IMR-90 (cell line): ENCODE data around the gene KANK3. TPM values are rescaled to one million over a fixed set of nuclear protein-coding genes. Genes with fewer than 3 reads are reported as not detected.

Experiments used
- ATAC-seq: fragments of 200-7000 bp; cut with Tn5 transposase; 2 replicates; pipeline ENCODE4 v1.9.1; 2020; ENCODE audit warnings: low read depth, mild to moderate bottlenecking, moderate library complexity
- BruUV-seq: library from RNA; stranded (reverse); fragments of 400-500 nt; replicated peaks from 2 replicates; lab custom pipeline; 2021; lab: Mats Ljungman, UMichigan
- CTCF ChIA-PET: fragments of 300-600 bp; formaldehyde crosslinking; extraction: SDS; loops from one replicate; lab custom pipeline; 2021; ENCODE audit warnings: antibody characterized with exemption; lab: Yijun Ruan, JAX
- POLR2A ChIA-PET: fragments of 300-600 bp; sonication (Branson Sonifier 250); formaldehyde crosslinking; loops from one replicate; lab custom pipeline; 2022; ENCODE audit warnings: antibody characterized with exemption; ENCODE audit not compliant: unreplicated experiment; lab: Charles Lee
- DNase-seq: peaks from one replicate; pipeline ENCODE4 v3.0.0; 2013
- H2AFZ ChIP-seq: replicated peaks from 2 replicates; pipeline ENCODE3; 2013; ENCODE audit warnings: low read length, mild to moderate bottlenecking; ENCODE audit not compliant: poor library complexity
- H2AK5ac ChIP-seq: 2 replicates; pipeline ENCODE4 v1.6.1; 2013; ENCODE audit warnings: low read depth, low read length, inconsistent platforms
- H2AK9ac ChIP-seq: replicated peaks from 2 replicates; pipeline ENCODE3; 2013; ENCODE audit warnings: mild to moderate bottlenecking, low read depth, low read length, moderate library complexity; ENCODE audit not compliant: poor library complexity
- H2BK120ac ChIP-seq: 2 replicates; pipeline ENCODE4 v1.6.1; 2013; ENCODE audit warnings: low read depth, low read length, inconsistent platforms
- H2BK15ac ChIP-seq: 3 replicates; pipeline ENCODE4 v1.6.1; 2013; ENCODE audit warnings: low read depth, low read length, inconsistent platforms
- H2BK20ac ChIP-seq: 2 replicates; pipeline ENCODE4 v1.6.1; 2013; ENCODE audit warnings: low read depth, mild to moderate bottlenecking, inconsistent platforms, low read length, moderate library complexity
- H2BK5ac ChIP-seq: 2 replicates; pipeline ENCODE4 v1.6.1; 2013; ENCODE audit warnings: mild to moderate bottlenecking, low read depth, low read length, inconsistent platforms; ENCODE audit not compliant: poor library complexity, severe bottlenecking
- H3K14ac ChIP-seq: replicated peaks from 2 replicates; pipeline ENCODE4 v1.6.1; 2013; ENCODE audit warnings: low read depth, low read length, inconsistent platforms
- H3K18ac ChIP-seq: 2 replicates; pipeline ENCODE4 v1.6.1; 2013; ENCODE audit warnings: low read depth, low read length, control low read depth
- H3K23ac ChIP-seq: 2 replicates; pipeline ENCODE4 v1.6.1; 2013; ENCODE audit warnings: low read depth, low read length, inconsistent platforms
- H3K27ac ChIP-seq: 2 replicates; pipeline ENCODE4 v1.5.1; 2013; ENCODE audit warnings: mild to moderate bottlenecking, control low read depth, low read length; ENCODE audit not compliant: insufficient read depth
- H3K27me3 ChIP-seq: 2 replicates; pipeline ENCODE4 v1.6.1; 2013; ENCODE audit warnings: low read length; ENCODE audit not compliant: control insufficient read depth, insufficient read depth
- H3K36me3 ChIP-seq: 2 replicates; pipeline ENCODE4 v1.6.1; 2013; ENCODE audit warnings: low read length, mixed read lengths; ENCODE audit not compliant: control insufficient read depth, insufficient read depth
- H3K4ac ChIP-seq: 2 replicates; pipeline ENCODE4 v1.6.1; 2013; ENCODE audit warnings: low read depth, low read length, inconsistent platforms
- H3K4me1 ChIP-seq: 2 replicates; pipeline ENCODE4 v1.6.1; 2013; ENCODE audit warnings: low read length, mixed read lengths; ENCODE audit not compliant: control insufficient read depth, insufficient read depth
- H3K4me2 ChIP-seq: 2 replicates; pipeline ENCODE4 v1.6.1; 2013; ENCODE audit warnings: low read depth, mild to moderate bottlenecking, control low read depth, low read length, moderate library complexity
- H3K4me3 ChIP-seq: 2 replicates; pipeline ENCODE4 v1.5.1; 2013; ENCODE audit warnings: low read depth, mild to moderate bottlenecking, control low read depth, low read length, moderate library complexity; ENCODE audit not compliant: insufficient read depth
- H3K56ac ChIP-seq: 2 replicates; pipeline ENCODE4 v1.6.1; 2013; ENCODE audit warnings: low read length, inconsistent platforms; ENCODE audit not compliant: insufficient read depth; ENCODE audit errors: extremely low read depth
- H3K79me1 ChIP-seq, 2 experiments: 2 replicates each; pipeline ENCODE4 v1.6.1; 2013; ENCODE audit warnings: low read length in 2 of 2, inconsistent platforms in 1 of 2, low read depth in 1 of 2
- H3K9ac ChIP-seq: 2 replicates; pipeline ENCODE4 v1.6.1; 2013; ENCODE audit warnings: low read depth, low read length, control low read depth
- H3K9me1 ChIP-seq: 2 replicates; pipeline ENCODE4 v1.6.1; 2013; ENCODE audit warnings: low read length, inconsistent platforms; ENCODE audit not compliant: insufficient read depth
- H3K9me3 ChIP-seq: 2 replicates; pipeline ENCODE4 v1.6.1; 2013; ENCODE audit warnings: low read length; ENCODE audit not compliant: control insufficient read depth, insufficient read depth
- H4K20me1 ChIP-seq: 2 replicates; pipeline ENCODE4 v1.6.1; 2013; ENCODE audit warnings: low read length, inconsistent platforms; ENCODE audit not compliant: insufficient read depth
- H4K5ac ChIP-seq: 2 replicates; pipeline ENCODE4 v1.6.1; 2013; ENCODE audit warnings: mild to moderate bottlenecking, low read depth, low read length, control low read depth
- H4K8ac ChIP-seq, 2 experiments: 2 replicates each; pipeline ENCODE4 v1.6.1; 2013; ENCODE audit warnings: low read depth in 2 of 2, low read length in 2 of 2, control low read depth in 1 of 2, inconsistent platforms in 1 of 2
- H4K91ac ChIP-seq: 2 replicates; pipeline ENCODE4 v1.6.1; 2013; ENCODE audit warnings: low read depth, low read length, inconsistent platforms; ENCODE audit not compliant: insufficient read depth
- BHLHE40 ChIP-seq: fragments of 150-350 bp; IDR thresholded peaks from 2 replicates; pipeline ENCODE4 v1.6.1; 2016; ENCODE audit warnings: mild to moderate bottlenecking, low read depth, low read length
- CEBPB ChIP-seq: IDR thresholded peaks from 2 replicates; pipeline ENCODE4 v1.6.1; 2012; ENCODE audit warnings: low read depth, low read length, improper control_type of control experiment
- CHD1 ChIP-seq: IDR thresholded peaks from 2 replicates; pipeline ENCODE4 v1.6.1; 2012; ENCODE audit warnings: low read depth, low read length, improper control_type of control experiment
- FOS ChIP-seq: fragments of 150-350 bp; IDR thresholded peaks from 2 replicates; pipeline ENCODE4 v1.6.1; 2016; ENCODE audit warnings: low read depth, low read length
- MAZ ChIP-seq: IDR thresholded peaks from 2 replicates; pipeline ENCODE4 v1.6.1; 2012; ENCODE audit warnings: low read depth, mild to moderate bottlenecking, low read length, improper control_type of control experiment, moderate library complexity, borderline replicate concordance
- MXI1 ChIP-seq: IDR thresholded peaks from 2 replicates; pipeline ENCODE4 v1.6.1; 2012; ENCODE audit warnings: low read depth, mild to moderate bottlenecking, low read length, moderate library complexity, borderline replicate concordance
- NFE2L2 ChIP-seq: fragments of 150-350 bp; IDR thresholded peaks from 2 replicates; pipeline ENCODE4 v1.6.1; 2016; ENCODE audit warnings: low read depth, mild to moderate bottlenecking, low read length
- RAD21 ChIP-seq: IDR thresholded peaks from 2 replicates; pipeline ENCODE4 v1.6.1; 2012; ENCODE audit warnings: low read length, improper control_type of control experiment
- WGBS, 2 experiments: methylation state at CpG; one replicate each; pipeline versions ENCODE4 v1.1.5 to v1.1.7; 2013; ENCODE audit warnings: missing lambda C conversion rate in 2 of 2; ENCODE audit not compliant: insufficient read length in 1 of 2; ENCODE audit errors: extremely low coverage in 2 of 2; 5-methylcytosine and 5-hydroxymethylcytosine counted together
- dilution Hi-C: fragments of 300-500 bp; cut with HindIII; formaldehyde crosslinking; loops from one replicate; pipeline ENCODE4 v1.14.3; 2018; ENCODE audit warnings: low sequenced_read_pairs; ENCODE audit not compliant: unreplicated experiment
- in situ Hi-C: fragments of 300-500 bp; cut with MboI; formaldehyde crosslinking; loops from 3 replicates; pipeline ENCODE4 v1.14.3; 2019; ENCODE audit warnings: low sequenced_read_pairs, inconsistent platforms, mixed read lengths
- intact Hi-C: fragments of 100-400 bp; cut with micrococcal nuclease; formaldehyde crosslinking; loops from 2 replicates; pipeline ENCODE4 v1.10.0; 2022
- polyA plus RNA-seq, 3 experiments: library from polyadenylated mRNA; depleted of rRNA; stranded (reverse); fragments of >200 nt; gene quantifications; 2 replicates each; pipeline ENCODE4 v1.2.3, GENCODE V29; 2012; ENCODE audit warnings: low replicate concordance in 1 of 3
- total RNA-seq: library from RNA; depleted of rRNA; stranded (reverse); fragments of >200 nt; gene quantifications from 2 replicates; pipeline ENCODE4 v1.2.3, GENCODE V29; 2012
- TF ChIP-seq, protein P1 (sequence below): fragments of 150-350 bp; IDR thresholded peaks from 2 replicates; pipeline ENCODE4 v1.6.1; 2016; ENCODE audit warnings: low read depth, mild to moderate bottlenecking, low read length, moderate library complexity, borderline replicate concordance

Gene KANK3
- total and polyA plus RNA-seq, 2 of the 4 experiments (the other 2 are of a cell fraction): 0.07 TPM; not detected in 1

DNA sequence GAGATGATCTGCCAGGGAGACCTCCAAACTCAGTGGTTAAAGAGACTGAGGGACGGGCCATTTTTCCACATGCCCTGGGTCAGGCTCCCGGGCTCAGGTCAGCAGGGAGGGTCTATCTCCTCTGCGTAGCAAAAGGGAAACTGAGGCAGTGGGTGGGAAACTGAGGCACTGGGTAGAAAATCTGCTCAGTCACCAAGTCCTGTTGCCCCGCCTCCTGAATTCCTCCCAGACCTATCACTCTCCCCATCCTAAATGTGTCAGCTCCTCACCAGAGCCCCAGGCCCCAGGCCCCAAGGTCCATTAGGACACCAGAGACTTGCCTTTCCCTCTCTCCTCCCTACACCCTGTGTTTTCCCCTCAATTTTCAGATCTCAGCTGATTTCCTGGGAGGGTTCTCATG lies 37.3 kb downstream of the KANK3 start:
- DNase-seq (no peak), ATAC-seq (no peak)
- Histone ChIP-seq H4K8ac (no peak overlapping the region), H3K79me1 (peaks cover 6 to 22% of the 10 kb centered on the region in 2 experiments; a peak in 3 of 4 replicates), H3K4ac (no peak overlapping the region), H2AK9ac (peak overlapping the region; percentile 42), H3K27me3 (no peaks in the 10 kb centered on the region), H3K9ac (no peak overlapping the region), H3K36me3 (peaks cover 6% of the 10 kb centered on the region), H4K91ac (no peak overlapping the region), H3K9me1 (peaks cover 3% of the 10 kb centered on the region), H2BK15ac (no peak overlapping the region), H2BK20ac (no peak overlapping the region), H3K56ac (no peak overlapping the region), H4K20me1 (no peaks in the 10 kb centered on the region), H3K27ac (no peak overlapping the region), H3K4me2 (no peak overlapping the region), H2BK5ac (no peak overlapping the region), H3K4me1 (peaks cover 6% of the 10 kb centered on the region), H3K18ac (no peak overlapping the region), H3K4me3 (no peak overlapping the region), H2AFZ (no peak overlapping the region), H3K14ac (no peak overlapping the region), H2BK120ac (no peak overlapping the region), H3K9me3 (no peaks in the 10 kb centered on the region), H2AK5ac (no peak overlapping the region), H4K5ac (no peak overlapping the region), H3K23ac (no peak overlapping the region)
- in situ Hi-C loops: no loop called here
- ChIA-PET POLR2A (no interaction called here), CTCF (no interaction called here)
- BruUV-seq: no TSS peak
- dilution Hi-C loops: no loop called here
- intact Hi-C loops: no loop called here
- TF ChIP-seq FOS (no peak), BHLHE40 (no peak), RAD21 (no peak), MXI1 (no peak), CHD1 (no peak), CEBPB (no peak), NFE2L2 (no peak), MAZ (no peak)
- TF ChIP-seq, protein P1, sequence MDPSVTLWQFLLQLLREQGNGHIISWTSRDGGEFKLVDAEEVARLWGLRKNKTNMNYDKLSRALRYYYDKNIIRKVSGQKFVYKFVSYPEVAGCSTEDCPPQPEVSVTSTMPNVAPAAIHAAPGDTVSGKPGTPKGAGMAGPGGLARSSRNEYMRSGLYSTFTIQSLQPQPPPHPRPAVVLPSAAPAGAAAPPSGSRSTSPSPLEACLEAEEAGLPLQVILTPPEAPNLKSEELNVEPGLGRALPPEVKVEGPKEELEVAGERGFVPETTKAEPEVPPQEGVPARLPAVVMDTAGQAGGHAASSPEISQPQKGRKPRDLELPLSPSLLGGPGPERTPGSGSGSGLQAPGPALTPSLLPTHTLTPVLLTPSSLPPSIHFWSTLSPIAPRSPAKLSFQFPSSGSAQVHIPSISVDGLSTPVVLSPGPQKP: no peak
- WGBS, 2 experiments: no CpG with 5 or more reads among the region's 4 CpGs
